Transverse colon (tissue), 4 donors: ENCODE results near the gene AVEN.

ENCODE experiments used
- POLR2AphosphoS5 ChIP-seq, 3 donors: sonication (generic); formaldehyde crosslinking; IDR thresholded peaks; one replicate each; pipeline ENCODE4 v1.6.1; 2016; ENCODE audit warnings: antibody characterized with exemption in 3 of 3
- TF ChIP-seq, protein P1 (sequence below), 5 experiments: fragments of 200-600 bp in 3 of 5; fragments of 450-650 bp in 2 of 5; sonication (generic) in 3 of 5; IDR thresholded peaks; 1 replicate in 2 of 5; 2 replicates in 3 of 5; pipeline ENCODE4 v1.5.1; 2016 to 2017; ENCODE audit warnings: antibody characterized with exemption in 5 of 5, inconsistent platforms in 3 of 5, mild to moderate bottlenecking in 2 of 5, moderate library complexity in 1 of 5

GRCh38 chr15:33851079-33851478, 187.9 kb downstream of the AVEN start:
- TF ChIP-seq, protein P1, sequence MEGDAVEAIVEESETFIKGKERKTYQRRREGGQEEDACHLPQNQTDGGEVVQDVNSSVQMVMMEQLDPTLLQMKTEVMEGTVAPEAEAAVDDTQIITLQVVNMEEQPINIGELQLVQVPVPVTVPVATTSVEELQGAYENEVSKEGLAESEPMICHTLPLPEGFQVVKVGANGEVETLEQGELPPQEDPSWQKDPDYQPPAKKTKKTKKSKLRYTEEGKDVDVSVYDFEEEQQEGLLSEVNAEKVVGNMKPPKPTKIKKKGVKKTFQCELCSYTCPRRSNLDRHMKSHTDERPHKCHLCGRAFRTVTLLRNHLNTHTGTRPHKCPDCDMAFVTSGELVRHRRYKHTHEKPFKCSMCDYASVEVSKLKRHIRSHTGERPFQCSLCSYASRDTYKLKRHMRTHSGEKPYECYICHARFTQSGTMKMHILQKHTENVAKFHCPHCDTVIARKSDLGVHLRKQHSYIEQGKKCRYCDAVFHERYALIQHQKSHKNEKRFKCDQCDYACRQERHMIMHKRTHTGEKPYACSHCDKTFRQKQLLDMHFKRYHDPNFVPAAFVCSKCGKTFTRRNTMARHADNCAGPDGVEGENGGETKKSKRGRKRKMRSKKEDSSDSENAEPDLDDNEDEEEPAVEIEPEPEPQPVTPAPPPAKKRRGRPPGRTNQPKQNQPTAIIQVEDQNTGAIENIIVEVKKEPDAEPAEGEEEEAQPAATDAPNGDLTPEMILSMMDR (IDR thresholded peaks at IDR 0.05) = no peak
- no peak for TF ChIP-seq POLR2AphosphoS5 (IDR thresholded peaks at IDR 0.05)
